Measurements from ENCODE around the gene AGTPBP1.
A peak's percentile ranks its signal among the peaks of the same experiment; 100 is the strongest.
"Not testable (repeated sequence)": the region's sequence is repeated elsewhere in the genome, so short reads cannot be mapped to it uniquely, and the experiment has no call there.

AGTPBP1 gene, protein sequence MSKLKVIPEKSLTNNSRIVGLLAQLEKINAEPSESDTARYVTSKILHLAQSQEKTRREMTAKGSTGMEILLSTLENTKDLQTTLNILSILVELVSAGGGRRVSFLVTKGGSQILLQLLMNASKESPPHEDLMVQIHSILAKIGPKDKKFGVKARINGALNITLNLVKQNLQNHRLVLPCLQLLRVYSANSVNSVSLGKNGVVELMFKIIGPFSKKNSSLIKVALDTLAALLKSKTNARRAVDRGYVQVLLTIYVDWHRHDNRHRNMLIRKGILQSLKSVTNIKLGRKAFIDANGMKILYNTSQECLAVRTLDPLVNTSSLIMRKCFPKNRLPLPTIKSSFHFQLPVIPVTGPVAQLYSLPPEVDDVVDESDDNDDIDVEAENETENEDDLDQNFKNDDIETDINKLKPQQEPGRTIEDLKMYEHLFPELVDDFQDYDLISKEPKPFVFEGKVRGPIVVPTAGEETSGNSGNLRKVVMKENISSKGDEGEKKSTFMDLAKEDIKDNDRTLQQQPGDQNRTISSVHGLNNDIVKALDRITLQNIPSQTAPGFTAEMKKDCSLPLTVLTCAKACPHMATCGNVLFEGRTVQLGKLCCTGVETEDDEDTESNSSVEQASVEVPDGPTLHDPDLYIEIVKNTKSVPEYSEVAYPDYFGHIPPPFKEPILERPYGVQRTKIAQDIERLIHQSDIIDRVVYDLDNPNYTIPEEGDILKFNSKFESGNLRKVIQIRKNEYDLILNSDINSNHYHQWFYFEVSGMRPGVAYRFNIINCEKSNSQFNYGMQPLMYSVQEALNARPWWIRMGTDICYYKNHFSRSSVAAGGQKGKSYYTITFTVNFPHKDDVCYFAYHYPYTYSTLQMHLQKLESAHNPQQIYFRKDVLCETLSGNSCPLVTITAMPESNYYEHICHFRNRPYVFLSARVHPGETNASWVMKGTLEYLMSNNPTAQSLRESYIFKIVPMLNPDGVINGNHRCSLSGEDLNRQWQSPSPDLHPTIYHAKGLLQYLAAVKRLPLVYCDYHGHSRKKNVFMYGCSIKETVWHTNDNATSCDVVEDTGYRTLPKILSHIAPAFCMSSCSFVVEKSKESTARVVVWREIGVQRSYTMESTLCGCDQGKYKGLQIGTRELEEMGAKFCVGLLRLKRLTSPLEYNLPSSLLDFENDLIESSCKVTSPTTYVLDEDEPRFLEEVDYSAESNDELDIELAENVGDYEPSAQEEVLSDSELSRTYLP

GRCh38 chr9:85741875-85742596, at the start of gene AGTPBP1:
TSS of gene AGTPBP1 (minus strand) at chr9:85741954. CDS start at chr9:85712533, 29,421 bp downstream.
- peaks cover 54% of the 10 kb centered on the region for H3K4me1 Mint-ChIP-seq
- peak within 1 kb of the TSS; percentile 90 for H3K4me3 Mint-ChIP-seq
- no peaks in the 10 kb centered on the region for H3K27me3 Mint-ChIP-seq
- H3K9me3 Mint-ChIP-seq: no peaks in the 10 kb centered on the region
- H3K27ac Mint-ChIP-seq (ENCODE audit: low read depth): peak within 1 kb of the TSS; percentile 90
- ATAC-seq (replicated peaks; ENCODE audit: extremely low read depth, poor library complexity, severe bottlenecking) (peak; percentile 79), DNase-seq (ENCODE audit: low spot score in 2 of 2) (peak; percentile 90 to 92)
- H3K36me3 Mint-ChIP-seq (ENCODE audit: insufficient read depth): peaks cover 10% of the 10 kb centered on the region

DNA sequence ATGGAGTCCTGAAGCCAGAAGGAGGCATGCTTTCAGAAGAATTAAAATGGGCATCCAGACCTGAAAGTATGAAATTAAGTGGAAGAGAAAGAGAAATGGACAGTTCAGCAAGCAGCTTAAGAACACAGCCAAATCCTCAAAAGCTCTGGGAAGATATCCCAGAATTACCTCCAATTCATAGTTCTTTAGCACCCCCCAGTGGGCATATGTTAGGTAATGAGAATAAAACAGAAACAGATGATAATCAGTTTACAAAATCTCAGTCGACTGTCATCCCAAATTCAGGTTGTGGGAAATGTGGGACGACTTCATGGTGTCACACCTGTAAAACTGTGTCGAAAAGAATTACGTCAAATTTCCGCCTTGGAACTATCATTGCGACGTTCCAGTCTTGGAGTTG, 44.4 kb upstream of the AGTPBP1 start:
- not testable (repeated sequence) for H3K27ac Mint-ChIP-seq (ENCODE audit: low read depth); DNase-seq (ENCODE audit: low spot score in 2 of 2); H3K9me3 Mint-ChIP-seq; H3K4me3 Mint-ChIP-seq; H3K36me3 Mint-ChIP-seq (ENCODE audit: insufficient read depth); ATAC-seq (replicated peaks; ENCODE audit: extremely low read depth, poor library complexity, severe bottlenecking); H3K27me3 Mint-ChIP-seq; H3K4me1 Mint-ChIP-seq

- H3K9me3 Mint-ChIP-seq; H3K27ac Mint-ChIP-seq (ENCODE audit: low read depth); H3K27me3 Mint-ChIP-seq; H3K4me1 Mint-ChIP-seq; DNase-seq (ENCODE audit: low spot score in 2 of 2); H3K4me3 Mint-ChIP-seq; ATAC-seq (replicated peaks; ENCODE audit: extremely low read depth, poor library complexity, severe bottlenecking); H3K36me3 Mint-ChIP-seq (ENCODE audit: insufficient read depth): not testable (repeated sequence)
Observed at GRCh38 chr9:85773844-85774243, 32.1 kb upstream of the AGTPBP1 start.

DNA sequence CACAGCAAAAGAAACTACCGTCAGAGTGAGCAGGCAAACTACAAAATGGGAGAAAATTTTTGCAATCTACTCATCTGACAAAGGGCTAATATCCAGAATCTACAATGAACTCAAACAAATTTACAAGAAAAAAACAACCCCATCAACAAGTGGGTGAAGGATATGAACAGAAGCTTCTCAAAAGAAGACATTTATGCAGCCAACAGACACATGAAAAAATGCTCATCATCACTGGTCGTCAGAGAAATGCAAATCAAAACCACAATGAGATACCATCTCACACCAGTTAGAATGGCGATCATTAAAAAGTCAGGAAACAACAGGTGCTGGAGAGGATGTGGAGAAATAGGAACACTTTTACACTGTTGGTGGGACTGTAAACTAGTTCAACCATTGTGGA, 20.0 kb upstream of the AGTPBP1 start:
- H3K27ac Mint-ChIP-seq (ENCODE audit: low read depth): not testable (repeated sequence)

GRCh38 chr9:85757716-85758115, 16.0 kb upstream of the AGTPBP1 start:
- H3K9me3 Mint-ChIP-seq; H3K4me3 Mint-ChIP-seq; DNase-seq (ENCODE audit: low spot score in 2 of 2); H3K4me1 Mint-ChIP-seq; H3K27me3 Mint-ChIP-seq; H3K27ac Mint-ChIP-seq (ENCODE audit: low read depth); H3K36me3 Mint-ChIP-seq (ENCODE audit: insufficient read depth); ATAC-seq (replicated peaks; ENCODE audit: extremely low read depth, poor library complexity, severe bottlenecking): not testable (repeated sequence)

More for the DNA sequence above, 20.0 kb upstream of the AGTPBP1 start:
- DNase-seq (ENCODE audit: low spot score in 2 of 2); H3K9me3 Mint-ChIP-seq; H3K4me1 Mint-ChIP-seq; H3K27me3 Mint-ChIP-seq; H3K36me3 Mint-ChIP-seq (ENCODE audit: insufficient read depth); ATAC-seq (replicated peaks; ENCODE audit: extremely low read depth, poor library complexity, severe bottlenecking); H3K4me3 Mint-ChIP-seq: not testable (repeated sequence)

GRCh38 chr9:85756216-85756615, 14.5 kb upstream of the AGTPBP1 start:
- not testable (repeated sequence) for H3K4me1 Mint-ChIP-seq; DNase-seq (ENCODE audit: low spot score in 2 of 2); ATAC-seq (replicated peaks; ENCODE audit: extremely low read depth, poor library complexity, severe bottlenecking); H3K27me3 Mint-ChIP-seq; H3K36me3 Mint-ChIP-seq (ENCODE audit: insufficient read depth); H3K27ac Mint-ChIP-seq (ENCODE audit: low read depth); H3K9me3 Mint-ChIP-seq; H3K4me3 Mint-ChIP-seq

DNA sequence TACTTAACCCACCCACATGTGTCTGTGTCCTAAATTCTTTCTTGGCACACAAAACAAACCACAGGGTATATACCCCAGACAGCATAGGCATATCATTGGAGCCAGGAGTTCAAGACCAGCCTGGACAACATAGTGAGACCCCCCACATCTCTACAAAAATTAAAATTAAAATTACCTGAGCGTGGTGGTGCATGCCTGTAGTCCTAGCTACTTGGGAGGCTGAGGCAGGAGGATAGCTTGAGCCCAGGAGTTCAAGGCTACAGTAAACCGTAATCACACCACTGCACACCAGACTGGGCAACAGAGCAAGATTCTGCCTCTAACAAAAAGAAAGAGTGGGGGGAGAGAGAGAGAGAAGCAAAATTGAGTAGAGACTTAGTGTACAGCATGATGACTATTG, 4.6 kb upstream of the AGTPBP1 start:
- H3K4me3 Mint-ChIP-seq: no peak overlapping the region
- no peaks in the 10 kb centered on the region for H3K9me3 Mint-ChIP-seq
- peaks cover 5% of the 10 kb centered on the region for H3K36me3 Mint-ChIP-seq (ENCODE audit: insufficient read depth)
- H3K27ac Mint-ChIP-seq (ENCODE audit: low read depth): no peak overlapping the region
- H3K27me3 Mint-ChIP-seq: no peaks in the 10 kb centered on the region
- DNase-seq (ENCODE audit: low spot score in 2 of 2) (no peak), ATAC-seq (replicated peaks; ENCODE audit: extremely low read depth, poor library complexity, severe bottlenecking) (no peak)
- peaks cover 43% of the 10 kb centered on the region for H3K4me1 Mint-ChIP-seq

GRCh38 chr9:85745203-85745602, 3.4 kb upstream of the AGTPBP1 start:
- no peaks in the 10 kb centered on the region for H3K9me3 Mint-ChIP-seq
- DNase-seq (ENCODE audit: low spot score in 2 of 2): no peak
- H3K4me1 Mint-ChIP-seq: peaks cover 47% of the 10 kb centered on the region
- H3K4me3 Mint-ChIP-seq: no peak overlapping the region
- peaks cover 10% of the 10 kb centered on the region for H3K36me3 Mint-ChIP-seq (ENCODE audit: insufficient read depth)
- no peak overlapping the region for H3K27ac Mint-ChIP-seq (ENCODE audit: low read depth)
- H3K27me3 Mint-ChIP-seq: no peaks in the 10 kb centered on the region
- ATAC-seq (replicated peaks; ENCODE audit: extremely low read depth, poor library complexity, severe bottlenecking): no peak

- peaks cover 10% of the 10 kb centered on the region for H3K36me3 Mint-ChIP-seq (ENCODE audit: insufficient read depth)
- DNase-seq (ENCODE audit: low spot score in 2 of 2) (no peak), ATAC-seq (replicated peaks; ENCODE audit: extremely low read depth, poor library complexity, severe bottlenecking) (no peak)
- H3K9me3 Mint-ChIP-seq: no peaks in the 10 kb centered on the region
- peaks cover 50% of the 10 kb centered on the region for H3K4me1 Mint-ChIP-seq
- peak overlapping the region; percentile 90 for H3K4me3 Mint-ChIP-seq
- no peak overlapping the region for H3K27ac Mint-ChIP-seq (ENCODE audit: low read depth)
- H3K27me3 Mint-ChIP-seq: no peaks in the 10 kb centered on the region
Observed at GRCh38 chr9:85744480-85744879, 2.7 kb upstream of the AGTPBP1 start.

DNA sequence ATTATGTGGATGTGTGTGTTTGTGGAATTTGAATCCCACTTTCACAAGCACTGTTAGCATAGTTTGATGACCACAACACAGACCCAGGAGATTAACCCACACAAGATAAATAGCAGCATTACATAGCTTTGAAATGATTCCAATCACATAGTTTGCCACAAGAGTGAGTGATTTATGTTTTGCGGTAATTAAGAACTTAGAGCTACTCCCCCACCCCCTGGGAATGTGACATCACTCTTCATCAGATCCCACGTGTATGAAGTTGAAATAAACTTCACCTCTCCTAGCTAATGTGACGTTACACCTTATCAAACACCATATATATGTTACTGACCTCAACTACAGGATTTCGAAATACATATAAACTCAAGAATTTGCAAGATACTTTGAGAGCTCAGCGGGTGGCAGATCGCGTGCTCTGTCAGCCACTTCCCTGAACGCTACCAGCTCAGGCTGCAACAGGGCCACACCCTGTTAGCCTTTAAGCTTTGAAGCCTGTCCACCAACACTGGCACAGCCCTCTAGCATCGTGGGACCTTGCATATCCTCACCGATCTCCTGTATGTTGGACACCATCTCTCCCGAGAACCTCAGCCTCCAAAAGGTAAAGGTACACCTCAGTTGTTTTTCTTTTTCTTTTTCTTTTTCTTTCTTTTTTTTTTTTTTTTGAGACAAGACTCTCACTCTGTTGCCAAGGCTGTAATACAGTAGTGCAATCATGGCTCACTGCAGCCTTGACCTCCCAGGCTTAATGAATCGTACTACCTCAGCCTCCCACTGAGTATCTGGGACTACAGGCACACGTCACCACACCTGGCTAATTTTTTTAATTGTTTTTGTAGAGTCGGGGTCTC, 1.7 kb upstream of the AGTPBP1 start:
- H3K4me1 Mint-ChIP-seq: peaks cover 50% of the 10 kb centered on the region
- H3K9me3 Mint-ChIP-seq: no peaks in the 10 kb centered on the region
- no peaks in the 10 kb centered on the region for H3K27me3 Mint-ChIP-seq
- H3K4me3 Mint-ChIP-seq: peak overlapping the region; percentile 90
- ATAC-seq (replicated peaks; ENCODE audit: extremely low read depth, poor library complexity, severe bottlenecking): no peak
- DNase-seq (ENCODE audit: low spot score in 2 of 2): no peak
- H3K36me3 Mint-ChIP-seq (ENCODE audit: insufficient read depth): peaks cover 10% of the 10 kb centered on the region
- H3K27ac Mint-ChIP-seq (ENCODE audit: low read depth): peak overlapping the region; percentile 87

GRCh38 chr9:85742597-85742936, 813 bp upstream of the AGTPBP1 start:
- DNase-seq (ENCODE audit: low spot score in 2 of 2): no peak
- H3K27ac Mint-ChIP-seq (ENCODE audit: low read depth): peak overlapping the region; percentile 19
- peaks cover 52% of the 10 kb centered on the region for H3K4me1 Mint-ChIP-seq
- peaks cover 10% of the 10 kb centered on the region for H3K36me3 Mint-ChIP-seq (ENCODE audit: insufficient read depth)
- peak; percentile 3 for ATAC-seq (replicated peaks; ENCODE audit: extremely low read depth, poor library complexity, severe bottlenecking)
- no peaks in the 10 kb centered on the region for H3K9me3 Mint-ChIP-seq
- no peaks in the 10 kb centered on the region for H3K27me3 Mint-ChIP-seq
- peak overlapping the region; percentile 90 for H3K4me3 Mint-ChIP-seq

Data from central memory CD8-positive, alpha-beta T cell (primary cell).